Sigmoid colon (tissue), 4 donors: ENCODE results near the gene SELENOP.

Experiments used
- POLR2A ChIP-seq, 2 donors: fragments of 450-650 bp; IDR thresholded peaks; one replicate each; pipeline ENCODE4 v1.6.1; 2016; ENCODE audit warnings: antibody characterized with exemption in 2 of 2, mild to moderate bottlenecking in 2 of 2, moderate library complexity in 2 of 2
- POLR2AphosphoS5 ChIP-seq, 4 donors: sonication (generic); formaldehyde crosslinking; IDR thresholded peaks; one replicate each; pipeline ENCODE4 v1.6.1; 2017; ENCODE audit warnings: antibody characterized with exemption in 4 of 4
- TF ChIP-seq, protein P1 (sequence below), 4 experiments: fragments of 450-650 bp in 3 of 4; fragments of 200-600 bp in 1 of 4; IDR thresholded peaks; one replicate each; pipeline ENCODE4 v1.5.1; 2016 to 2019; ENCODE audit warnings: antibody characterized with exemption in 4 of 4, mild to moderate bottlenecking in 3 of 4, moderate library complexity in 2 of 4

GRCh38 chr5:42854795-42855194 is 43.1 kb upstream of the SELENOP start:
- TF ChIP-seq POLR2A (IDR thresholded peaks at IDR 0.05) (no peak), POLR2AphosphoS5 (IDR thresholded peaks at IDR 0.05) (no peak)
- TF ChIP-seq, protein P1, sequence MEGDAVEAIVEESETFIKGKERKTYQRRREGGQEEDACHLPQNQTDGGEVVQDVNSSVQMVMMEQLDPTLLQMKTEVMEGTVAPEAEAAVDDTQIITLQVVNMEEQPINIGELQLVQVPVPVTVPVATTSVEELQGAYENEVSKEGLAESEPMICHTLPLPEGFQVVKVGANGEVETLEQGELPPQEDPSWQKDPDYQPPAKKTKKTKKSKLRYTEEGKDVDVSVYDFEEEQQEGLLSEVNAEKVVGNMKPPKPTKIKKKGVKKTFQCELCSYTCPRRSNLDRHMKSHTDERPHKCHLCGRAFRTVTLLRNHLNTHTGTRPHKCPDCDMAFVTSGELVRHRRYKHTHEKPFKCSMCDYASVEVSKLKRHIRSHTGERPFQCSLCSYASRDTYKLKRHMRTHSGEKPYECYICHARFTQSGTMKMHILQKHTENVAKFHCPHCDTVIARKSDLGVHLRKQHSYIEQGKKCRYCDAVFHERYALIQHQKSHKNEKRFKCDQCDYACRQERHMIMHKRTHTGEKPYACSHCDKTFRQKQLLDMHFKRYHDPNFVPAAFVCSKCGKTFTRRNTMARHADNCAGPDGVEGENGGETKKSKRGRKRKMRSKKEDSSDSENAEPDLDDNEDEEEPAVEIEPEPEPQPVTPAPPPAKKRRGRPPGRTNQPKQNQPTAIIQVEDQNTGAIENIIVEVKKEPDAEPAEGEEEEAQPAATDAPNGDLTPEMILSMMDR (IDR thresholded peaks at IDR 0.05): no peak
